HCT116 (cell line): ENCODE measurements around the gene RANBP17.

Source experiments
- EZH2phosphoT487 ChIP-seq: fragments of 200-600 bp; IDR thresholded peaks from 2 replicates; pipeline ENCODE4 v1.6.1; 2018; ENCODE audit warnings: antibody characterized with exemption, borderline replicate concordance
- RAD21 ChIP-seq: IDR thresholded peaks from 2 replicates; pipeline ENCODE4 v1.6.1; 2012; ENCODE audit warnings: low read depth, mild to moderate bottlenecking
- TF ChIP-seq, protein P1 (sequence below), 3 experiments: fragments of 200-600 bp in 1 of 3; sonication (generic) in 1 of 3; IDR thresholded peaks in 2 of 3; conservative IDR thresholded peaks in 1 of 3; 2 replicates each; pipeline ENCODE4 v1.5.1; 2012 to 2017; ENCODE audit warnings: low read depth in 2 of 3, low read length in 2 of 3, antibody characterized with exemption in 1 of 3, borderline replicate concordance in 1 of 3, control low read depth in 1 of 3, mild to moderate bottlenecking in 1 of 3, mixed read lengths in 1 of 3, mixed run types in 1 of 3, moderate library complexity in 1 of 3; ENCODE audit not compliant: insufficient read depth in 1 of 3

DNA sequence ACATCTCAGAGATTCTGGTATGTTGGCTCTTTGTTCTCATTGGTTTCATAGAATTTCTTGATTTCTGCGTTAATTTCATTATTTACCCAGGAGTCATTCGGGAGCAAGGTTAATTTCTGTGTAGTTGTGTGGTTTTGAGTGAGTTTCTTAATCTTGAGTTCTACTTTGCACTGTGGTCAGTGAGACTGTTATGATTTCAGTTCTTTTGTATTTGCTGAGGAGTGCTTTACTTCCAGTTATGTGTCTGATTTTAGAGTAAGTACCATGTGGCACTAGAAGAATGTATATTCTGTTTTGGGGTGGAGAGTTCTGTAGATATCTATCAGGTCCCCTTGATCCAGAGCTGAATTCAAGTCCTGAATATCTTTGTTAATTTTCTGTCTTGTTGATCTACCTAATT, 12.2 kb downstream of the RANBP17 start:
- TF ChIP-seq RAD21 (no peak), EZH2phosphoT487 (no peak)
- TF ChIP-seq, protein P1, sequence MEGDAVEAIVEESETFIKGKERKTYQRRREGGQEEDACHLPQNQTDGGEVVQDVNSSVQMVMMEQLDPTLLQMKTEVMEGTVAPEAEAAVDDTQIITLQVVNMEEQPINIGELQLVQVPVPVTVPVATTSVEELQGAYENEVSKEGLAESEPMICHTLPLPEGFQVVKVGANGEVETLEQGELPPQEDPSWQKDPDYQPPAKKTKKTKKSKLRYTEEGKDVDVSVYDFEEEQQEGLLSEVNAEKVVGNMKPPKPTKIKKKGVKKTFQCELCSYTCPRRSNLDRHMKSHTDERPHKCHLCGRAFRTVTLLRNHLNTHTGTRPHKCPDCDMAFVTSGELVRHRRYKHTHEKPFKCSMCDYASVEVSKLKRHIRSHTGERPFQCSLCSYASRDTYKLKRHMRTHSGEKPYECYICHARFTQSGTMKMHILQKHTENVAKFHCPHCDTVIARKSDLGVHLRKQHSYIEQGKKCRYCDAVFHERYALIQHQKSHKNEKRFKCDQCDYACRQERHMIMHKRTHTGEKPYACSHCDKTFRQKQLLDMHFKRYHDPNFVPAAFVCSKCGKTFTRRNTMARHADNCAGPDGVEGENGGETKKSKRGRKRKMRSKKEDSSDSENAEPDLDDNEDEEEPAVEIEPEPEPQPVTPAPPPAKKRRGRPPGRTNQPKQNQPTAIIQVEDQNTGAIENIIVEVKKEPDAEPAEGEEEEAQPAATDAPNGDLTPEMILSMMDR (IDR thresholded peaks at IDR 0.05 in 2 of 3, conservative IDR thresholded peaks at IDR 0.05 in 1 of 3; ENCODE audit: borderline replicate concordance in 1 of 3, insufficient read depth in 1 of 3, low read depth in 2 of 3, low read length in 2 of 3) = no peak
